HG02943 (cell line): ENCODE data around the gene KANSL1.
"Not testable (repeated sequence)": the region's sequence is repeated elsewhere in the genome, so short reads cannot be mapped to it uniquely, and the experiment has no call there.

Source experiments
- ATAC-seq: cut with Tn5 transposase; IDR thresholded peaks from one replicate; pipeline ENCODE4 v1.9.1; 2021; ENCODE audit warnings: mild to moderate bottlenecking, low read depth, moderate library complexity; ENCODE audit not compliant: unreplicated experiment

The KANSL1 gene

DNA sequence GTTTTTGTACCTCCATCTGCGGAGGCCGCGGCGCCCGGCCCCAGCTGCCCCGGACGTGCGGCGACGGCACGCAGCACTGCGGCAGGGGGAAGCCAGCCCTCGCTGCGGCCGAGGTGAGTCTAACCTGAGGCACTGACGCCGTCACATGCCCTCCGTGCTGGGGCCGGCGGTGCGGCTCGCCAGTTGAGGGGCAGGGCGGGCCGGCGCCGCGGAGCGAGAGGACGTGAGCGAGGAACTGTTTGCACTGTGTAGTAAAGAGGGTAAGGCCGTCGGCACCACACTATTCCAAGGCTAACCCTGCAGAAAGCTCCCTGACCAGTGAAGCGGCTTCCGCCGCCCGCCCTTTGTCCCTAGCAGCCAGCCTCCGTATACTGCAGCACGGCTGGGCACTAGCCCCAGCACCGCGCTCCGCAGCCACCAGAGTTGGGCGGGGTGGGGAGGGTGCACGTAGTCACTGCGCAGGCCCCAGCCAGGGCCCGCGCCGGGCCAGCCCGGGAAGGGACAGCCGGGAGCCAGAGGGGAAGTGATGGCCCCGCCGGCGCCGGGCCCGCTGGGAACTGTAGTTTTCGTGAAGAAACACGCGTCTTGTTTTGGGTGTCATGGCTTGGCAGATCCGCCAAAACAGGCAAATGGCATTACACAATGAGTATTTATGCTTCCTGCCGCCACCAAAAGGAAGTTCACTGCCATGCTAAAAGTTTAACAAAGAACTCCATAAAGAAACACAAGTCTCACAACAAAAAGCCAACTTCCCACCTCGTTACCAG, 580 bp upstream of the KANSL1 start:
- ATAC-seq: peak; percentile 56

DNA sequence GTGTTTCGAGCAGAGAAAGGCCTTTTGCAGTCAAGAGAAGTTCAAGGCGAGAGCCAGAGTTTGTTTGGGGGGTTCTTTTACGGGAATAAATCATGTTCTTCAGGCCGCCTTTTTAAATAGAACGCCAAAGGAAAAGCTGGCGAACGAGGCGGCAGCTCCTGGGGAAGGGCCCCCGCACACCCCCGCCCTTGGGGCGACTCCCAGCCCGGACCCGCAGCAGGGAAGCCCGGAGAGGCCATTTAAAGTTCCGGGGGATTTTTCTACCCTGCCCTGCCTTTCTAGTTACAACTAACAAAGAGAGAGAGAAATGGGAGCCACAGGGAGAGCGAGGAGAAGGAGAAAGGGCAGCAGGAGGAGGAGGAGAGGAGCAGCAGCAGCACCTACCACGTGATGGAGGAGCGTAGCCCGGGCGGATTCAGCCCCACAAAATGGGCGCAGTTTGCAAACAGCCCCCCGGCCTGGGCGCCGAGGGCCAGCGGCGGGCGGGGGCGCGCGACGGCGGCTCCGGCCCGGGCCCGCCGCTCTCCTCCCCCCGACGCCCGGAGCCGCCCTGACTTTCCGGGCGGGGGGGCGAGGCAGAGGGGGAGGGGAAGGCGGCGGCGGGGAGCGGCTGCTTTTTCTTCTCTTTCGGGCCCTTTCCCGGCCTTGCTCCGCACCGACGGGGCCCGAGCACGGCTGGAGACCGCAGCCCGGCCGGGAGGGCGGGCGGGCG, 634 bp downstream of the KANSL1 start:
- peak; percentile 30 for ATAC-seq

DNA sequence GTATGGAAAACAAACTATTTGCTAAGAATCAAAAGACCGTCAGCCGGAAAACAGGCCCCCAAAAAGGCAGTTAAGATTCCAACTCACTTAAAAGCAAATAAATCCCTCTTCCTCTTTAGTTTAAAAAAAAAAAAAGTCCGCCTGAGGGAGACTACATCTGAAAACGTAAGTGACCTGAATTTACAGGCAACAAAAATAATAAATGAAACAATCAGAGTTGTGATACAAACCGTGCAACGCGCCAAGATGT, 1.1 kb downstream of the KANSL1 start:
- ATAC-seq: no peak

DNA sequence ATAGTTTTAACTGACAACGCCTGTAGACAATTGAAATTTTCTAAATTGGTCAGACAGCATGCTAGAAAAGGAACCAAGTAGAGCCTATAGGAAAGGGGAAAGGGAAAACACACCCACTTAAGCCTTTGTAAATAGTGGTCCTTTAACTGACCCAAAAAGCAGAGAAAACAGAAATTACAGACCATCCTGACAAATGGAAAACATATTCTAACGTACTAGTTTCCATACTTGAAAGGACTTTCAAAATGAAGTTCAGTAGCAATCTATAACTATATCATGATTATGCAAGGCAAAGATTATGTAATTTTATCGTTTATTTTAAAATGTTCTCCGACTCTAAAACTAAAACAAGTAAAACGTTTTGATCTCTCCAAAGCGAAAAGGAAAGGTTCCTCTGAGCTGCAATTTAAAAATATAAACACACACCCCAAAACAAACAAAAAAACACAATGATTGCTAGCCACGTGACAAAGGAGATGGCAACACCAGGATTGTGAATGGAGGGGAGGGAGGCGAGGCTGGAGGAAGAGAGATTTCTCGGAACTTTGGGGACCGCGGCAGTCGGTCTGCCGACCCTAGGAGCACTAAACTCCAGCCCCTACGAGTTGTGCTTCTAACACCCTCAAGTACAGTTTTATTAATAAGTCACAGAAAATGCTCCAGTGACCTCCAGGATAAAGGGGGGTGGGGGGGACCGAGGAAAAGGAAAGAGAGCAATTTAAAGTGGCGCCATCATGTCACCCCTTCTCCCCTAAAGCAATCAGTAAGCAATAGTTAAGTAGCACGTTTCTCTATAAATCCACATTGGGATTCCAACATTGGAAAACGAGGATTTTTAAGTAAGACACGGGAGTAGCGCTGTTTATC, 1.7 kb downstream of the KANSL1 start:
- ATAC-seq: no peak

DNA sequence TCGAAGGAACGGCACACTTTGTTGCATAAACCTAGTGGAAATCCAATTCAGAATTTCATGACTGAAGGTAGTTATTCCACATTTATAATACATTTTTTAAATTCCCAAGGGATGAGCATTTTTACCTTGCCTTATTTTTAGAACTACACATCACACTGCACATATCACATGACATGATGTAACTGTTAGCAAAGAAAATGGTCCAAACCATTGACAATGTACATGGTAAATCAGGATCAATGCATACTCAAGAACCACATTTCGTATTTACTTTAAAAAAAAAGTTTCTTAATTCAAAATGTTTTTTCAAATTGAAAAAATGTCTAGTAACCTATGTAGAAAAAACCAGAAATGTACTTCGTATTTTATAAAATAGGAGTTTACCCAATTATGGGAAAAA, 2.5 kb downstream of the KANSL1 start:
- no peak for ATAC-seq

GRCh38 chr17:46186827-46187235, 6.4 kb downstream of the KANSL1 start:
- ATAC-seq: not testable (repeated sequence)

GRCh38 chr17:46184696-46185095, 8.5 kb downstream of the KANSL1 start:
- ATAC-seq: no peak

GRCh38 chr17:46183383-46183782, 9.8 kb downstream of the KANSL1 start:
- ATAC-seq: not testable (repeated sequence)

- no peak for ATAC-seq
These were observed 10.3 kb downstream of the KANSL1 start for GRCh38 chr17:46182961-46183360.

- ATAC-seq: no peak
These were observed 11.3 kb downstream of the KANSL1 start for GRCh38 chr17:46181940-46182339.

DNA sequence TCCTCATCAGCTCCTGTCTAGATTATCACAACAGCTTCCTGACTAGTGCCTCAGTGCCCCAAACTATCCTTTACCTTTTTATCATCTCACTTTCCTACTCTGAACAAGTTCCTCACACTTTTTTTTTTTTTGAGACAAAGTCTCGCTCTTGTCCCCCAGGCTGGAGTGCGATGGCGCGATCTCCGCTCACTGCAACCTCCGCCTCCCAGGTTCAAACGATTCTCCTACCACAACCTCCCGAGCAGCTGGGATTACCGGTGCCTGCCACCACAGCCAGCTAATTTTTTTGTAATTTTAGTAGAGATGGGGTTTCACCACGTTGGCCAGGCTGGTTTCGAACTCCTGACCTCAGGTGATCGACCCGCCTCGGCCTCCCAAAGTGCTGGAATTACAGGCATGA, 11.9 kb downstream of the KANSL1 start:
- not testable (repeated sequence) for ATAC-seq

GRCh38 chr17:46180892-46181274, 12.3 kb downstream of the KANSL1 start:
- ATAC-seq: no peak

DNA sequence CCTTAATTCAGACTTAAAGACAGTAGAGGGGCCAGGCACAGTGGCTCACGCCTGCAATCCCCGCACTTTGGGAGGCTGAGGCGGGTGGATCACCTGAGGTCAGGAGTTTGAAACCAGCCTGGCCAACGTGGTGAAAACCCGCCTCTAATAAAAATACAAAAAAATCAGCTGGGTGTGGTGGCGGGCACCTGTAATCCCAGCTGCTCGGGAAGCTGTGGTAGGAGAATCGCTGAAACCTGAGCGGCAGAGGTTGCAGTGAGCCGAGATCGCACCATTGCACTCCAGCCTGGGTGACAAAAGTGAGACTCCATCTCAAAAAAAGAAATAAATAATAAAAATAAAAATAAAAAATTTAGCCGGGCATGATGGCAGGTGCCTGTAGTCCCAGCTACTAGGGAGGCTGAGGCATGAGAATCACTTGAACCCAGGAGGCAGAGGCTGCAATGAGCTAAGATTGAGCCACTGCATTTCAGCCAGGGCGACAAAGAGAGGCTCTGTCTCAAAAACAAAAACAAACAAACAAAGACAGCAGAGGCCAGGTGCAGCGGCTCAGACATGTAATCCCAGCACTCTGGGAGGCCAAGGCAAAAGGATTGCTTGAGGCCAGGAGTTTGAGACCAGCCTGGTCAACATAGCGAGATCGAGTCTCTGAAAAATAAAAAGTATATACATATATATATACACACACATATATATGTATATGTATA, 12.9 kb downstream of the KANSL1 start:
- ATAC-seq: not testable (repeated sequence)

DNA sequence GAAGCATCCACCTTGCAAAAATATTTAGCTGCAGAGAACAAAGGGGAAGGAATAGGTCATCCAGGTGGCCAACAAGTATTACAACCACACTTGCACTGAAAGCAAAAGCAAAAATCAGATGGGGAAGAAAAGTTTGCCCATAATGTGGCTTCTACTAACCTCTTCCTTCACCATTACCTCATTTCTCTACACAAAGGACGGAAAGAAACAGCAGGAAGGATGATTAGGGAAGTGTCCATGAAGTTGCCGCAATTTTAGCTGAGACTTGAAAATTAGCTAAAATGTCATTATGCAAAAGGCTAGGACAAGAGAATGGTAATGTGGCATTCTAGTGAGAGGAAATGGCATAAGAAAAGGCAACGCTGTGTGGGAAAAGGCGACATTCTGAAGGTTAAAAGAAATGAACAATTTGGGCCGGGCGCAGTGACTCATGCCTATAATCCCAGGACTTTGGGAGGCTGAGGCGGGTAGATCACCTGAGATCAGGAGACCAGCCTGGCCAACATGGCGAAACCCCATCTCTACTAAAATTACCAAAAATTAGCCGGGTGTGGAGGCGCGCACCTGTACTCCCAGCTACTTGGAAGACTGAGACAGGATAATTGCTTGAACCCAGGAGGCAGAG, 13.7 kb downstream of the KANSL1 start:
- no peak for ATAC-seq

DNA sequence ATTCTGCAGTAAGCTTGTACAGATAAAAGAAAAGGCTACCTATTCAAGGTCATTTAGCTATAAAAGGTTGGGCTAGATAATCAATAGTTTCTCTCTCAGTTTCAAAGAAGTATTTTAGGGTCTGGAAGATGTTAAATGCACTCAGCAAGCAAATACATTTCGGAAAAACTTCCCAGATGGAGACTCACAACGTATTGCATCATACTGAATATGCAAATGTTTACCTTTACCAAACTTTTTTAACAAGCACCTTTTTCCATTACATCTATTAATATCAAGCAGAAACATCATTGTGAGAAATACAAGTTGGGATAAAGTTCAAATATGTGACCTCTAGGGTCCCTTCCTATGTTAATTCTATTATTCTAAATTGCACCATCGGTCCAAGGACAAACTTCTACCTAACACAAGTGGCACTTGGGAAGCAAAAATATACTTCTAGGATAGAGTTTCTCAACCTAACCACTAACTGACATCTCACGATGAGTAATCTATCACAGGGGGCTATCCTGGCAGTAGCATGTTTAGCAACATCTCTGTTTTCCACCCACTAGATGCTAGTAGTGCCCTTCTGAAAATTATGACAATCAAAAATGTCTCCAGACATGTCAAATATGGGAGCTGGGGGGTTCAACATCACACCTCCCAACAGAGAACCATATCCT, 14.5 kb downstream of the KANSL1 start:
- ATAC-seq: no peak

DNA sequence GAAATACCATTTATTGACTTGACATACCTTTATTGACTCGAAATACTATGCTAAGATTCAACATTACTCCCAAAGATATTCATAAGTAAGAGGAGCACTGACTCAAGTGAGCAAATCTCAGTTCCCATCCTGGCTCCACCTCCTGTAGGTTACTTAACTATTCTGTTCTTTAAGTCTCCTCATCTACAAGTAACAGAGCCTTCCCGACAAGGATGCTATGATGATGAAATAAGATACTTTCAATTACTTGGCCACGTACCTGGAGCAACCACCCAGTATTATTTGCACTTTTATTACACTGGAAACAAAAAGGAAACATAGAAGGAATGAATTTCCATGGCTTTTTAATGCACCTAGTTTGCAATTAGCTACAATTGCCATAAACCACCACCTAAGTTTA, 16.3 kb downstream of the KANSL1 start:
- ATAC-seq: no peak

DNA sequence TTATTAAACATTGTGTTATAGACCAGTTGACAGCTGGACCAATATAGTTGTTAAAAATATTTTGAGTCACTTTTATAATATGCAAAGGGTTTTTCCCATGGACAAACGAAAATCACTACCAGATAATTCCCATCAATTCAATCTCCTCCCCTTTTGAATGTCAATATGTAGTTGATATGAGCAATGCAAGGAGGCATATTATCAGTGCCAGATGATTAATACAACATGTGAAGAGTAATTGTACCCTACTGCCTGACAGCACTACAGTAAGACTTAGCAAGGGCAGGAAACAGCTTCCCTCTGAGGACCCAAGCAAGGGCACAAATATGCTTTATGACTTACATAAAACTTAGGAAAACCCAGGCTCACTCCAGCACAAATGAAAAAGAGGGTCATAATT, 17.3 kb downstream of the KANSL1 start:
- ATAC-seq: no peak

DNA sequence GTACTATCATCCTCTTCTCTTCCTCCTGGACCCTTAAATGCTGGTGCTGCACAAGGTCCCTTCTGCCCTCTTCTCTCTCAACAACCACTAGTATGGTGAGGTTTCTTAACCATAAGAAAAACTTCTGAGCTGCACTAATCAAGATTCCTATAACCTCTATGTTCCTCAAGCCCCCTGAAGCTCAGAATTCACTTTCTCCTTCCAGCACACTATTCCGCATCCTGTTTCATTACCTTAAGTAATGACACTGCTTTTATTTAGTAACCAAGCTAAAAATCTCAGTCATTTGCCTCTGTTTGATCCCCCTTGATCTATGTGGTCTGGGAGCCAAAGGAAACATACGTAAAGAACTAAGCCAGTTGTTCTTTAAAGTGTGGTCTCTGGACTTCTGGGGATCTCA, 20.1 kb downstream of the KANSL1 start:
- no peak for ATAC-seq

- ATAC-seq: no peak
These were observed 21.3 kb downstream of the KANSL1 start for GRCh38 chr17:46171939-46172338.
